Stimulated activated effector memory CD8-positive, alpha-beta T cell treated with anti-CD3 and anti-CD28 coated beads, Interleukin-12 subunit alpha, Interleukin-12 subunit beta, amount 100 ng/mL, for 72 hours (primary cell): ENCODE results near the gene NUTF2.
"Not testable (repeated sequence)": the region's sequence is repeated elsewhere in the genome, so short reads cannot be mapped to it uniquely, and the experiment has no call there.

Experiments used
- ATAC-seq: fragments of 150-1000 bp; cut with Tn5 transposase; 2 replicates; pipeline ENCODE4 v1.10.0; 2021
- DNase-seq, 2 donors: peaks; one replicate each; pipeline ENCODE4 v3.0.0; 2021 to 2022; ENCODE audit warnings: low spot score in 2 of 2
- H3K27ac Mint-ChIP-seq: one replicate; pipeline ENCODE4 v1.8.0; 2022; ENCODE audit warnings: mild to moderate bottlenecking, mixed read lengths
- H3K36me3 Mint-ChIP-seq: one replicate; pipeline ENCODE4 v1.8.0; 2022; ENCODE audit warnings: mild to moderate bottlenecking, mixed read lengths
- H3K4me1 Mint-ChIP-seq: one replicate; pipeline ENCODE4 v1.8.0; 2022; ENCODE audit warnings: mixed read lengths
- H3K4me3 Mint-ChIP-seq: one replicate; pipeline ENCODE4 v1.8.0; 2022; ENCODE audit warnings: mild to moderate bottlenecking, mixed read lengths
- H3K9me3 Mint-ChIP-seq: one replicate; pipeline ENCODE4 v1.8.0; 2022; ENCODE audit warnings: mixed read lengths

Gene NUTF2

GRCh38 chr16:67909056-67909742, 62.5 kb downstream of the NUTF2 start:
- no peak for ATAC-seq

GRCh38 chr16:67910158-67910557, 63.4 kb downstream of the NUTF2 start:
- ATAC-seq (peak; percentile 89), DNase-seq (no peak)
- peak overlapping the region; percentile 62 for H3K27ac Mint-ChIP-seq

More at GRCh38 chr16:67909056-67909742, 62.5 kb downstream of the NUTF2 start:
- Mint-ChIP-seq H3K27ac (peak overlapping the region; percentile 62), H3K4me3 (no peak overlapping the region), H3K9me3 (no peaks in the 10 kb centered on the region), H3K4me1 (peaks cover 22% of the 10 kb centered on the region), H3K36me3 (peaks cover 23% of the 10 kb centered on the region)
- no peak for DNase-seq

GRCh38 chr16:67914758-67915495, 68.2 kb downstream of the NUTF2 start:
- H3K4me1 Mint-ChIP-seq: peaks cover 38% of the 10 kb centered on the region
- H3K9me3 Mint-ChIP-seq: no peaks in the 10 kb centered on the region
- no peak for ATAC-seq
- H3K36me3 Mint-ChIP-seq: peaks cover 8% of the 10 kb centered on the region
- no peak overlapping the region for H3K4me3 Mint-ChIP-seq
- peak overlapping the region; percentile 58 for H3K27ac Mint-ChIP-seq
- no peak for DNase-seq

More at GRCh38 chr16:67910158-67910557, 63.4 kb downstream of the NUTF2 start:
- no peaks in the 10 kb centered on the region for H3K9me3 Mint-ChIP-seq
- no peak overlapping the region for H3K4me3 Mint-ChIP-seq
- H3K36me3 Mint-ChIP-seq: peaks cover 30% of the 10 kb centered on the region
- H3K4me1 Mint-ChIP-seq: peaks cover 22% of the 10 kb centered on the region

- H3K27ac Mint-ChIP-seq, H3K9me3 Mint-ChIP-seq, H3K36me3 Mint-ChIP-seq, H3K4me3 Mint-ChIP-seq, ATAC-seq, DNase-seq: not testable (repeated sequence)
- peaks cover 35% of the 10 kb centered on the region for H3K4me1 Mint-ChIP-seq
Measured at GRCh38 chr16:67915496-67915769, 68.7 kb downstream of the NUTF2 start.

- H3K4me1 Mint-ChIP-seq: peaks cover 35% of the 10 kb centered on the region
- no peak for DNase-seq
Measured at GRCh38 chr16:67915831-67916723, 69.3 kb downstream of the NUTF2 start.

GRCh38 chr16:67917140-67917851, 70.6 kb downstream of the NUTF2 start:
- peaks cover 15% of the 10 kb centered on the region for H3K36me3 Mint-ChIP-seq
- peak overlapping the region; percentile 95 for H3K27ac Mint-ChIP-seq
- H3K4me3 Mint-ChIP-seq: no peak overlapping the region
- peaks cover 41% of the 10 kb centered on the region for H3K4me1 Mint-ChIP-seq
- DNase-seq (no peak), ATAC-seq (peak; percentile 4)
- H3K9me3 Mint-ChIP-seq: no peaks in the 10 kb centered on the region

More at GRCh38 chr16:67915831-67916723, 69.3 kb downstream of the NUTF2 start:
- Mint-ChIP-seq H3K27ac (peak overlapping the region; percentile 95), H3K9me3 (no peaks in the 10 kb centered on the region), H3K36me3 (peaks cover 8% of the 10 kb centered on the region), H3K4me3 (no peak overlapping the region)
- ATAC-seq: no peak

- Mint-ChIP-seq H3K4me3 (no peak overlapping the region), H3K4me1 (peaks cover 44% of the 10 kb centered on the region), H3K27ac (peak overlapping the region; percentile 95), H3K36me3 (peaks cover 15% of the 10 kb centered on the region), H3K9me3 (no peaks in the 10 kb centered on the region)
- peak; percentile 100 for ATAC-seq
- no peak for DNase-seq
Measured at GRCh38 chr16:67917852-67918236, 71.1 kb downstream of the NUTF2 start.

GRCh38 chr16:67919622-67920221, 73.0 kb downstream of the NUTF2 start:
- no peak for ATAC-seq
- H3K9me3 Mint-ChIP-seq: no peaks in the 10 kb centered on the region
- no peak for DNase-seq
- H3K27ac Mint-ChIP-seq: no peak overlapping the region
- H3K4me3 Mint-ChIP-seq: no peak overlapping the region
- peaks cover 39% of the 10 kb centered on the region for H3K4me1 Mint-ChIP-seq
- H3K36me3 Mint-ChIP-seq: peaks cover 8% of the 10 kb centered on the region
